HUES64 (cell line): ENCODE data around the gene PPP2R2B. TPM values are rescaled to one million over a fixed set of nuclear protein-coding genes. Genes with fewer than 3 reads are reported as not detected.

Source experiments
- H3K27ac ChIP-seq: 2 replicates; pipeline ENCODE4 v1.7.0; 2013; ENCODE audit warnings: low read depth, low read length, inconsistent platforms
- H3K27me3 ChIP-seq: 2 replicates; pipeline ENCODE4 v1.6.1; 2013; ENCODE audit warnings: mild to moderate bottlenecking, low read length; ENCODE audit not compliant: insufficient read depth
- H3K36me3 ChIP-seq: 2 replicates; pipeline ENCODE4 v1.6.1; 2013; ENCODE audit warnings: mild to moderate bottlenecking, low read length; ENCODE audit not compliant: insufficient read depth
- H3K4me1 ChIP-seq: 2 replicates; pipeline ENCODE4 v1.6.1; 2013; ENCODE audit warnings: mild to moderate bottlenecking, low read length, moderate library complexity; ENCODE audit not compliant: insufficient read depth
- H3K4me3 ChIP-seq: 2 replicates; pipeline ENCODE4 v1.5.1; 2013; ENCODE audit warnings: mild to moderate bottlenecking, low read length, moderate library complexity
- H3K9ac ChIP-seq: 2 replicates; pipeline ENCODE4 v1.6.1; 2013; ENCODE audit warnings: mild to moderate bottlenecking, low read depth, low read length
- H3K9me3 ChIP-seq: 2 replicates; pipeline ENCODE4 v1.6.1; 2013; ENCODE audit warnings: low read depth, low read length; ENCODE audit not compliant: insufficient read depth
- WGBS: fragments of 150-250, 120-280 bp; methylation state at CpG from one replicate; pipeline ENCODE4 v1.1.7; 2013; ENCODE audit warnings: missing lambda C conversion rate; 5-methylcytosine and 5-hydroxymethylcytosine counted together
- polyA plus RNA-seq, 2 experiments: library from polyadenylated mRNA; stranded (reverse); fragments of 50-300 nt; gene quantifications; one replicate each; pipeline ENCODE4 v1.2.3, GENCODE V29; 2013

The PPP2R2B gene
- polyA plus RNA-seq (2013, experiment 1 of 2), result 24.5 TPM
- polyA plus RNA-seq (2013, experiment 2 of 2), result 24.2 TPM

- H3K9me3 ChIP-seq, result no peaks in the 10 kb centered on the region
- no peaks in the 10 kb centered on the region for H3K36me3 ChIP-seq
- WGBS, result under 1% methylated on average over 40 of the region's 40 CpGs
- H3K27me3 ChIP-seq, result peaks cover 53% of the 10 kb centered on the region
- H3K4me3 ChIP-seq, result peak within 1 kb of the TSS; percentile 67
- H3K9ac ChIP-seq, result peak within 1 kb of the TSS; percentile 49
- H3K27ac ChIP-seq, result no peak within 1 kb of the TSS
- peaks cover 44% of the 10 kb centered on the region for H3K4me1 ChIP-seq
Measured at GRCh38 chr5:146878476-146879172, at the start of gene PPP2R2B. TSS of gene PPP2R2B (minus strand) at chr5:146878757.

DNA sequence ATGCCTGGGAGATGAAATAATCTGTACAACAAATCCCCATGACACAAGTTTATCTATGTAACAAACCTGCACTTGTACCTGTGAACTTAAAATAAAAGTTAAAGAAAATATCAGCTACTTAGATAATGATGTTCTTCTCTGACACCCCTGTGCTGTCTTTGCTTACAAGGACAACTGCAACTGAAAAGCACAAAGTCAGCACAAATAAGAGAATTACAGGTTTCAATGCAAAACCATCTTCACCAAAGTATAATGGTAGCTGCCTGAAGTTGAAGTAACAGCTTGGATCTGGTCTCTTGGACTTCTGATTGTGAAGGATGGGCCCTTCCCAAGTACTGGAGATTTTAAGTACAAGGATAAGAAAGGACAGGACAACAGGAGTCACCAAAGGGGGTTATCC is 45.6 kb upstream of the PPP2R2B start:
- Histone ChIP-seq H3K27ac (no peak overlapping the region), H3K9me3 (no peaks in the 10 kb centered on the region), H3K4me3 (no peak overlapping the region), H3K9ac (no peak overlapping the region), H3K4me1 (peaks cover 5% of the 10 kb centered on the region), H3K36me3 (no peaks in the 10 kb centered on the region), H3K27me3 (no peaks in the 10 kb centered on the region)

DNA sequence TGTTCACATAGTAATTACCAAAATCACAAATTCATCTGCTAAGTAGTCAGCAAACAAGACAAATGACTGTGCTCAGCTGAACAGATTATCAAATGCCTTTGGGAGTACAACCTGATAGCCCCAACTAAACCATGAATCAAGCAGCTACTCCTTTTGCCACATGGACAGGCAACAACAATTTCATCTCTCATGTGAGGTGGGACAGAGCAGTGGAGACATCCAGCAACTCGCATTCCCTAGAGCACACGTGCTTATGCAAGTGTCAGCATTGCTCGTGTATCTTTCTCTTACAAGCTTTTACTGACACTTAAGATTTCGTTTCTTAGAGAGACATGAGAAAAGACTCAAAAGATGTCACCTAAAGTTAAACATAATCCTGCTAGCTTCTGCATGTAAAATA is 42.7 kb upstream of the PPP2R2B start:
- WGBS, result 92% methylated on average over 4 of the region's 4 CpGs
- H3K9ac ChIP-seq, result no peak overlapping the region
- H3K4me1 ChIP-seq, result peaks cover 16% of the 10 kb centered on the region
- H3K4me3 ChIP-seq, result no peak overlapping the region
- no peaks in the 10 kb centered on the region for H3K27me3 ChIP-seq
- no peak overlapping the region for H3K27ac ChIP-seq
- no peaks in the 10 kb centered on the region for H3K36me3 ChIP-seq
- H3K9me3 ChIP-seq, result no peaks in the 10 kb centered on the region

- Histone ChIP-seq H3K36me3 (no peaks in the 10 kb centered on the region), H3K4me1 (peaks cover 16% of the 10 kb centered on the region), H3K9me3 (no peaks in the 10 kb centered on the region), H3K9ac (no peak overlapping the region), H3K27ac (no peak overlapping the region), H3K27me3 (no peaks in the 10 kb centered on the region), H3K4me3 (no peak overlapping the region)
- WGBS, result 80% methylated on average over 5 of the region's 7 CpGs
Measured at GRCh38 chr5:146920351-146920881, 41.9 kb upstream of the PPP2R2B start.

DNA sequence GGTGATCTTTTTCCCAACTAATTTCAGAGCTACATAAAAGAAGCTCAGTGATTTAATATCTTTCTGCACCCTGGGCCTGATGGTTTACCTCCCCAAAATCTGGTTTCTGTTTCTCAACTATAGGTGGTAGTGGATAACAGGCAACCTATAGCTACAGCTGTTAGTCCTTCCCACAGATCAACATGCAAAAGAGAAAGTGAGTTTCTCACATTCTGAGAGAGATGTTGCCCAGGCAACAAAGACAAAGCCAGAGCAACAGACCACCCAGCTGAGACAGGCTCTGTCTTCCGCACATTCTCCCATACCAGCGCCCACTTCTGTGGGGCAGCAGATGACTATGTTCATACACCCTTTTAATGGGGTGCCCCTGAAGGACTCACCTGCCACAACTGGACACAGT is 40.7 kb upstream of the PPP2R2B start:
- Histone ChIP-seq H3K27ac (peak overlapping the region; percentile 32; the same call in 1 of the 2 replicates), H3K9me3 (no peaks in the 10 kb centered on the region), H3K9ac (no peak overlapping the region), H3K4me1 (peaks cover 16% of the 10 kb centered on the region), H3K36me3 (no peaks in the 10 kb centered on the region), H3K4me3 (no peak overlapping the region), H3K27me3 (no peaks in the 10 kb centered on the region)
- 26% methylated on average over 2 of the region's 2 CpGs for WGBS

DNA sequence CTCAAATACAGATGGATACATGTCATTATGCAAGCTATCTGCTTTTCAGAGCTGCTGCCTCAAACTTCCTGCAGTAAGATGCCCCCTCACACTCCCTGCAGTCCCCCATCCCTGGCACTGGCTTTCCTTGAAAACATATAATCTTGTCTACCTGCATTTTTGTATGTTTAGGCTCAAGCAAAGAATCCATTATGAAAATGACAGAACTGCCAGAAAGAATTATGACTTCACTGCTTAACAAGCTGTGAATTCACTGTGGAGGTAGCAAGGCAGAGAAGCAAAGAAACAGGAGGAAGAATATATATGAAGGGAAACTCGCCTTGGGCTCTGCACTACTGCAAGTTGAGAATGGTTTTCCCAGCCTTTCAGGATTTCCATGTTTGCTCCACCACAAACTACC is 39.4 kb upstream of the PPP2R2B start:
- no peaks in the 10 kb centered on the region for H3K36me3 ChIP-seq
- WGBS, result 83% methylated on average over 1 of the region's 1 CpG
- no peaks in the 10 kb centered on the region for H3K9me3 ChIP-seq
- H3K27me3 ChIP-seq, result no peaks in the 10 kb centered on the region
- H3K4me3 ChIP-seq, result no peak overlapping the region
- H3K4me1 ChIP-seq, result peaks cover 16% of the 10 kb centered on the region
- H3K27ac ChIP-seq, result no peak overlapping the region
- H3K9ac ChIP-seq, result no peak overlapping the region

DNA sequence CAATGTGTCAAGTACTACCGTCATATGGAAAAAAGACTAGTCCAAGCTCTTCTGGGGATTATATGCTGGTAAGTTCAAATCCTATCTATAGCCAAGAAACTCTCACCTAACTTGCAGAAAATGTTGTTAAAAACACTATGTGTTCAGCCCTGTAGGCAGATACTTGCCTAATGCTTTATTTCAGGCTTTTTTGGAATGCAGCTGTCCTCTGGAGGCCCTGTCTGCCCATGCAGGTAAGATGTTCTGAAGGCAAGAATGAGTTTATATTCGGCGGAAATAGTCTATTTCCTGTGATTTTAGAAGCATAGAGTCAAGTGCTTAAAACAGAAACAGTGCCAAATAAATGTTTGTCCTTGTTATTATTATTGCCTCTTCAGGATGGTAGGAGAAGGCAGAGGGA is 34.3 kb upstream of the PPP2R2B start:
- Histone ChIP-seq H3K27me3 (no peaks in the 10 kb centered on the region), H3K9me3 (no peaks in the 10 kb centered on the region), H3K9ac (no peak overlapping the region), H3K4me1 (no peaks in the 10 kb centered on the region), H3K27ac (no peak overlapping the region), H3K4me3 (no peak overlapping the region), H3K36me3 (no peaks in the 10 kb centered on the region)
- WGBS, result 96% methylated on average over 3 of the region's 3 CpGs

GRCh38 chr5:146910239-146910638 is 31.7 kb upstream of the PPP2R2B start:
- no peaks in the 10 kb centered on the region for H3K27me3 ChIP-seq
- H3K36me3 ChIP-seq, result no peaks in the 10 kb centered on the region
- H3K4me3 ChIP-seq, result no peak overlapping the region
- no peaks in the 10 kb centered on the region for H3K9me3 ChIP-seq
- H3K4me1 ChIP-seq, result no peaks in the 10 kb centered on the region
- no peak overlapping the region for H3K27ac ChIP-seq
- H3K9ac ChIP-seq, result no peak overlapping the region

DNA sequence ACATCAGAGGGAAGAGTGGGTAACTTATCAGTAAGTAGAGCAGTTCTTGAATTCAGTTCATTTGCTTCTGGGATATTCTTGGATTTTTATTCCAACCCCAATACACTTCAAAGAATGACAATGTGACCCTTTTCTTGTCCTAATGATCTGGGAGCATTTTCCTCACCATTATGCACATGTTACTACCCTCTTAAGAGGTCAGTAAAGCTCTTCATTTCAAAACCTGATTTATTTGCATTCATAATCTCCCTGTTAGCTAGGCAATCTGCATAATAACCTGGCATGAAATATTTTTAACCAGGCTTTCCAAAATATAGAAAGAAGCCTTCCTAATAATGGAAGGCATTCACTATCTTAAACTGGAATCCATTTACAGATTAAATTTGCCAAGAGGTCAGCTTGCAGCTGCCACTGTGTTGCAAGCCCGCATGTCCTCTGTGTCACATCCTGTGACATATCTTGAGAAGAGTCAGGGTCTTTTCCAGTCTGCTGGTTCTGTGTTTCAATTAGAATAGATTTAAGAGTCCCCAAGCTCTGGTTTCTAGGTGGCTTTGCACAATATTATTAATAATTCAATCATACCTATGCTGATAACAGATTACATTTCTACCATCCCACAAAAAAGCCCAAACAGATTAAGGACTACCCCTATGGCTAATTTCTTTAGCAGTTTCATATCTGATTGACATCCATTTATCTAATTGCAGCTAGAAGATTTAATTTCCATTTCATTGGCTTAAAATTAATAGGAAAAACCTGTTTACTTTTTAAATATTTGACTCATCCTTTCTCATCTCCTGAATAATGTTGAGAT is 30.9 kb upstream of the PPP2R2B start:
- WGBS, result 94% methylated on average over 1 of the region's 1 CpG
- Histone ChIP-seq H3K27me3 (no peaks in the 10 kb centered on the region), H3K9me3 (no peaks in the 10 kb centered on the region), H3K9ac (no peak overlapping the region), H3K4me3 (no peak overlapping the region), H3K36me3 (no peaks in the 10 kb centered on the region), H3K27ac (no peak overlapping the region), H3K4me1 (no peaks in the 10 kb centered on the region)

GRCh38 chr5:146906803-146907202 is 28.2 kb upstream of the PPP2R2B start:
- H3K9me3 ChIP-seq, result no peaks in the 10 kb centered on the region
- no peak overlapping the region for H3K27ac ChIP-seq
- no peak overlapping the region for H3K4me3 ChIP-seq
- H3K27me3 ChIP-seq, result no peaks in the 10 kb centered on the region
- H3K36me3 ChIP-seq, result no peaks in the 10 kb centered on the region
- no peaks in the 10 kb centered on the region for H3K4me1 ChIP-seq
- no peak overlapping the region for H3K9ac ChIP-seq
- WGBS, result 81% methylated on average over 5 of the region's 5 CpGs

GRCh38 chr5:146904890-146905289 is 26.3 kb upstream of the PPP2R2B start:
- no peaks in the 10 kb centered on the region for H3K36me3 ChIP-seq
- no CpG with 5 or more reads among the region's 1 CpG for WGBS

More at GRCh38 chr5:146904890-146905289, 26.3 kb upstream of the PPP2R2B start:
- no peak overlapping the region for H3K9ac ChIP-seq
- no peaks in the 10 kb centered on the region for H3K4me1 ChIP-seq
- H3K4me3 ChIP-seq, result no peak overlapping the region
- H3K27ac ChIP-seq, result no peak overlapping the region
- no peaks in the 10 kb centered on the region for H3K9me3 ChIP-seq
- H3K27me3 ChIP-seq, result no peaks in the 10 kb centered on the region
